CD4-positive, alpha-beta T cell treated with Interleukin-17A for 1 hour (primary cell): Measurements from ENCODE around the gene EDARADD.

ENCODE experiments used
- DNase-seq: peaks from one replicate; pipeline ENCODE4 v3.0.0-alpha.2; 2020

The EDARADD gene

DNA sequence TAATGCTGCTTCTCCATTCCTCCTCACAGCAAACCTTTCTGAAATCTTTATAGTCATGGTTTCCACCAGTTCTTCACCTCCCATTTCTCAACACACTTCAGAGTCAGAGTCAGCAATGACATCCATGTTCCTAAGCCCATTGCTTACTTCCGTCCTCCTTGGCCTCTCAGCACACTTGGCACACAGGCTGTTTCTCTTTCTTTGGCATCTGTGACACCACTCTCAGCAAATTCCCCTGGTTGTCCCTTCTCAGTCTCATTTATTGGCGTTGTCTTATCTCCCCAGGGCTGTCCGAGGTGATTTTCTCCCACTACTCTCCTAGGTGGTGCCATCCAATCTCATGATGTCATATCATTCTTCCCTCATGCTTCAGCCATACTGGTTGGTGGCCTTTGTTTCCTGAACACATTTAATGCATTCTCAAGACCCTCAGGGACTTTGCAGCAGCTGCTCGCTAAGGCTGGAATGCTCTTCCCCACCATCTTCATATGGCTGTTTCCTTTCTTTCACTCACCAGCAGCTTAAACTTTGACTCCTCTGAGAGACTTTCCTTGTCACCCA is 126.4 kb downstream of the EDARADD start:
- DNase-seq, result no peak

DNA sequence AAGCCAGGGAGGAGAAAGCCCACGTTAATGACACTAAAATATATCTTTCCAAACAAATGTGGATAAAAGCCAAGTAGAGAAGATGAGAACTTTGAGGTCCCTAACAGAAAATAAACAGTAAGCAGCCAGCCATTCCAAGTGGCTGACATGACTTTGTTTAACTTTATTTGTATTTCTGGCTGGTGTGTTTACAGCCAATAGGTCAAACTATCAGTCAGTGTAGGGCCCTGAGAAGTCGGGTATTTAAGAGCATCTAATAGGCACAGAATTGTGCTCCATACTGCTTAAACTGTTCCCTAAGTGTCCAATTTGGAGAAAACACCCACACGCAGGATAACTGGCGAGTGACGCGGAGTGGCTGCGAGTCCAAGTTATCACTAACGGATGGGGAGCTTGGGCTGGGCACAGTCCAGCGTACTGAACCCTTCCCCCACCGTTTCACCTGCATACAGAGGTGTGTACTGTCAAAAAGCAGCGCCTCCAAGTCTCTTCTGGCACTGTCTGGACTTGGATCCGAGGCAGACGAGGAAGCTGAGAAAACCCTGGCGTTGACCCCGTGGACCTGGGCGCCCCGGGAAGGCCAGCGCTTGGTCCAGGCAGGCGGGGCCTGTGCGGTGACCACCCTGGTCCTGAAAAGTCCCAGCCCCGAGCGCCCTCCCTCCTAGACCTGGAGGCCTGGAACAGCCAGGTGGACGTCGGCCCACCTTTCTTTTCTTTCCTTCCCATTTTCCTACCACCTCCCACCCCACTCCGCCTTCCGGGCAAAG is 129.0 kb downstream of the EDARADD start:
- no peak for DNase-seq

DNA sequence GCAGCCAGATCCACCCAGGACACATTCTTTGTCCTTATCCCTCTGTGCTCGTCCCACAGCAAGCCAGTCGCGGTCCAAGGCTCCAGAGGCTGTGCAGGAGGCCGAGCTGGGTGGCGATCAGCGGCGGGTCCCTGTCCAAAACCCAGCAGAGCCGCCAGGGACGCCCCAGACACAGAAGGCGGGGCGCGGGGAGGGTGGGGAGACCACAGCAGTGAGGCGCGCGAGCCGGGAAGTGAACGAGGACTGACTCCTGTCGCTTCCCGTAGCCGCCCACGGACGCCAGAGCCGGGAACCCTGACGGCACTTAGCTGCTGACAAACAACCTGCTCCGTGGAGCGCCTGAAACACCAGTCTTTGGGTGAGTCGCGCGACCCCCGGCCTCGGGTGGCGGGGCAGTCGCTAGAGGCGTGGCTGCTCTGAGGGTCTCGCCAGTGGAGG is 129.6 kb downstream of the EDARADD start, which contains the start of gene LGALS8:
Gene LGALS8, plus strand, starts transcription at position 279 of the 438 bp plus-strand sequence. CDS start 2,089 bp downstream, outside the sequence.
- DNase-seq, result peak; percentile 87

DNA sequence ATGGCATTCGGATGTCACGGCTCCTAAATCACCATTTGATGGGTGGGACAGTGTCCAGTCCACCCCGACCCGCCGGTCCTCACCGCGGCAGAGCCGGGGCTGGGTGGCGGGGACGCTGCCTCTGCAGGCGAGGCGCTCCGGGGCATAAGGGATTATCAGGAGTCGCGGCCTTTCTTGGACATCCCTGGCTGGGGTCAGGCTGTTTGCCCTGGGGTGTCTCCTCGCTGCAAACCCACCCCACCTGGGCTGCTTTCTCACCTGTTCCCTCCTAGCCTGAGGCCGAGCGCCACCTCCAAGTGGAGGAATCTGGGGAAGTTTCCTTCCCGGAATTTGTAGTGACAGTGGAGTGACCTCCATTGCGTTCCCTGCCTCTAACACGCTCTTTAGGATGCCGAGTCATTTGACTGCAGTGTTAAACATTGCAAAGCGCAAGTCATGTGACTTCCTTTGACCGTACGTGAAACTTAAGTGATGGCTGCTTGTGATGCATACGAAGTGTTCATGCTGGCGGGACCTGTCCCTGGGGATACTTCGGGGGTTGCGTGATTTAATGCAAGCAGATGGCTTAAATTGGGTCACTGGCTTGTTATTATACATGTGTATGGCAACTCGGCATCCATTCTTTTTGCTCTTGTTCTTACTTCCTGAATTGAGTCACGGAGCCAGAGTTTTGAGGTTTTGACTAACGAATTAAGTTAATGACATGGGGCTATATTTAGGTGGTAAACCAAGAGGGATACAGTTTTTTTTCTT is 130.2 kb downstream of the EDARADD start:
- DNase-seq, result peak; percentile 79

DNA sequence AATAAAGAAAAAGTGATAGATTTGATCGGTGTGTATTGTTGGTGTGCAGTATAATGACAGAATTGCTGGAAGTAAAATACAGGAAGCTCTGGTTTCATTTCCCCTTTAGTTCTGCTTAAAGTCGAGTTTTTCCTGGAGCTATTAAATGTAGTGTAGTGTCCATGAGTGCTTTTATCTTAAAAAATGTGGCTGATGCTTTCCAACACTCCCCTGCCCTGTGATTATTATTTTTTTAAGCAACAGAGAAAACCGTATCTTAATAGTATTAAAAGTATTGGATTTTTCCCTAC is 130.8 kb downstream of the EDARADD start:
- no peak for DNase-seq

DNA sequence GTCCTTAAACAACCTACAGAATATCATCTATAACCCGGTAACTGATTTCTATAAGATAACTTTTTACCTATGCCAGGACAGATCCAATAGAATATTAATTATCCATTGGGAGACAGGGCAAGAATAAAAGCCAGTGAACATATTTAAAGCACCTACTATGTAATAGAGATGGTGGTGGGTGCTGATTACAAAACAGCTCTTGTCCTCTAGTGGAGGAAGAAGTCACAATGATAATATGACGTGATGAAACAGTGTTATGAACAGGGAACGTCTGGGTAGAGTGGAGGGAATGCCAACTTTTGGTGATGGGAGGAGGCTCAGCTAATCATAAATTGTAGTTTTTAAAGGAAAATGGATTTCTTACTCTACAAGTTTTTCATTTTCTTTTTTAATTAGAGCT is 132.0 kb downstream of the EDARADD start:
- DNase-seq, result no peak

DNA sequence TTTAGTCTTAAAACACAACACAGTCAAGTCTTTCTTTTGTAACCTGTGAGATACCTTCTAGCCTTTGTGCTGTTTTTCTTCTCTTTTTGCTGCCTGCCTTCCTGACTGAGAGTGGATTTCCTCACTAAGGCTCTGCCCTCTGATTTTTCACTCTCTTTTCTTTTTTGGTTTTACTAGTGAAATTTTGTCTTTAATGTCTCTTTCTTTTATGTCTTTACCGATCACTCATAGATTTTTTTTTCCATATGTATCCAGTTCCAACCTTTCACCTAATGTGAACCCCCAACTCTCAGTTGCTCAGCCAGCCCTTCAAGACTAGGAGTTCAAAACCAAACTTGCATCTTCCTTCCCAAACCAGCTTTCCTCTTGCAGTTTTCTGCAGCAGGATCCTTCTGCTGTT is 136.2 kb downstream of the EDARADD start:
- DNase-seq, result no peak

DNA sequence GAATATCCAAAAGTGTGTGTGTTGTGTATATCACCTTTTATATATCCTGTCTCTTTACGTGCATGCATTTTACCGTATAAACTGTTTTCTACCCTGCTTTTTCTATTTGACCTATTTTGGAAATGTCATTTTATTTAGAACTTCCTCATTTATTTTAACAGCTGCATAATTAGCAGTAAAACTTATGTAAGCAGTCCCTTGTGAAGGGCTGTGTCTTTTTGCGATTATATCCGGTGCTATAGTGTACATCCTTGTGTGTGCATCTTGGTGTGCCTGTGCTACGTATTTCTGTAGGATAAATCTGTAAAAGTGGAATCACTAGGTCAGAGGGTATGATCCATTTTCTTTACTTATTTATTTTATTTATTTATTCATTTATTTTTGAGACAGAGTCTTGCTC is 136.9 kb downstream of the EDARADD start:
- no peak for DNase-seq

DNA sequence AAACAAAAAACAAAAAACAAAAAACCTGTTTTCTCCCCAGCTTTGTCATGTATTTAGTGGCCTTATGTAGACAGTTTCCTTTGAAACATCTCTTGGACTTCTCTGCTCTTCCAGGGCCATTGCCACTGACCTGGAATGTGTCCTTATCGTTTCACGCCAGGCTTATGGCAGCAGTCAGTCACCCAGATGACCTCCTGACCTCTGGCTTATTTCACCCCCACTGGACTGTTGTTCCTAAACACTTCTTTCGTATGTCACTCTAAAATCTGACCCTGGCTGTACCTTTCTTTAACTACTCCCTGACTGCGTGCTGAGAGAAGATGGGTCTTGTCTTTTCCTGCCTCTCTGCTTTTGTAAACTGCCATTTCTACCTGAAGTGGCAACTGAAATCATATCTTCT is 138.8 kb downstream of the EDARADD start:
- no peak for DNase-seq

DNA sequence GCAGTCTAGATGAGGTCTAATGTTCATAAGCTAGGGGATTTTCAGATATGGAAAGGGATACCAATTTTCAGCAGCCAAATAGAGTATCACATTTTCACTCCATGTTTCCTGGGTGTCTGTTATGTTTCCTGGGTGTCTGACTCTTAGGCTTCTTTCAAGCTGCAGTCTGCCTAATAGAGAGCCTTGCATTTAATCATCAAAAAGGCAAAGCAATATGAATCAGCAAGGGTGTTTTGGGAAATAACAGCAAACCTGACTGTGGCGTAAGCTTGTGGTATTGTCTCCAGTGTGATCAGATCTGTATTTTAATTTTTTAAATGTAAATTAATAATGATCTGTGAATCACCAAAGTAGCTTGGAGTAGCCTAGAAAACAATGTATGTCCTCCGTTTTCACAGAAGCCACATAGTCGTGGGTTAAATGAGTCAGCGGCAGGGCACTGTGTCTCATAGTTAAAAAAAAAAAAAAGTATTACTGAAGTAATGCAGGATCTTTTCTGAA is 140.1 kb downstream of the EDARADD start:
- no peak for DNase-seq
